Liver (tissue), 3 donors: ENCODE data around the gene RAPGEF6.

Experiments used
- EGR1 ChIP-seq, 2 donors: IDR thresholded peaks; 2 replicates each; pipeline ENCODE4 v1.6.1; 2016 to 2018; ENCODE audit warnings: antibody characterized with exemption in 2 of 2, low read depth in 2 of 2
- FOXA2 ChIP-seq: IDR thresholded peaks from 2 replicates; pipeline ENCODE4 v1.6.1; 2016; ENCODE audit warnings: antibody characterized with exemption
- GABPA ChIP-seq, 2 donors: IDR thresholded peaks in 1 of 2; conservative IDR thresholded peaks in 1 of 2; 2 replicates each; pipeline ENCODE4 v1.6.1; 2016; ENCODE audit warnings: antibody characterized with exemption in 2 of 2, mild to moderate bottlenecking in 1 of 2, moderate library complexity in 1 of 2
- HNF4G ChIP-seq: IDR thresholded peaks from 2 replicates; pipeline ENCODE4 v1.6.1; 2016; ENCODE audit warnings: antibody characterized with exemption
- RAD21 ChIP-seq, 2 donors: IDR thresholded peaks; 2 replicates each; pipeline ENCODE4 v1.6.1; 2016; ENCODE audit warnings: antibody characterized with exemption in 2 of 2, mild to moderate bottlenecking in 2 of 2
- TAF1 ChIP-seq: conservative IDR thresholded peaks from 2 replicates; pipeline ENCODE4 v1.6.1; 2016; ENCODE audit warnings: antibody characterized with exemption, mild to moderate bottlenecking
- YY1 ChIP-seq: IDR thresholded peaks from 2 replicates; pipeline ENCODE4 v1.6.1; 2016; ENCODE audit warnings: antibody characterized with exemption, mild to moderate bottlenecking
- TF ChIP-seq, protein P1 (sequence below): fragments of 150-350 bp; IDR thresholded peaks from 2 replicates; pipeline ENCODE4 v1.5.1; 2017; ENCODE audit warnings: improper control_type of control experiment, low read depth, low read length; ENCODE audit not compliant: missing input control
- TF ChIP-seq, protein P2 (sequence below): IDR thresholded peaks from 2 replicates; pipeline ENCODE4 v1.6.1; 2016; ENCODE audit warnings: antibody characterized with exemption, mild to moderate bottlenecking
- donor health status: healthy.
- donor health status: healthy.

DNA sequence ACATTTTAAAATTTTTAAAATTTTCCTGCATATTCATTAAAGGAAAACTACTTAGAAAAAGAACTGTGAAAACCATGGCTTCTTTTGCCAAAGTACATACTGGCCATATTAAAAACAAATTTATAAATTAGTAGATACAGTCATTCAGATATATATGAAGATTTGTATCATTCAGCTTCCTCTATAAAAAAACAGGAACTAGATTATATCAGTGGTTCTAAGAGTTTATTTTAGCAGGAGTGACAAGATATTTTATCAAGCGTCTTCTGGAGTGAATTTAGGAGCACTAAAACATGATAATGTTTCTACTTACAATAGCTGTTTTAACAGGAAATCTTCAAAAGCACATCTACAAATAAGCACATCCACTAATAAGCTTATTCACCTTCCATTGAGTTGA is 171.4 kb downstream of the RAPGEF6 start:
- TF ChIP-seq, protein P1, sequence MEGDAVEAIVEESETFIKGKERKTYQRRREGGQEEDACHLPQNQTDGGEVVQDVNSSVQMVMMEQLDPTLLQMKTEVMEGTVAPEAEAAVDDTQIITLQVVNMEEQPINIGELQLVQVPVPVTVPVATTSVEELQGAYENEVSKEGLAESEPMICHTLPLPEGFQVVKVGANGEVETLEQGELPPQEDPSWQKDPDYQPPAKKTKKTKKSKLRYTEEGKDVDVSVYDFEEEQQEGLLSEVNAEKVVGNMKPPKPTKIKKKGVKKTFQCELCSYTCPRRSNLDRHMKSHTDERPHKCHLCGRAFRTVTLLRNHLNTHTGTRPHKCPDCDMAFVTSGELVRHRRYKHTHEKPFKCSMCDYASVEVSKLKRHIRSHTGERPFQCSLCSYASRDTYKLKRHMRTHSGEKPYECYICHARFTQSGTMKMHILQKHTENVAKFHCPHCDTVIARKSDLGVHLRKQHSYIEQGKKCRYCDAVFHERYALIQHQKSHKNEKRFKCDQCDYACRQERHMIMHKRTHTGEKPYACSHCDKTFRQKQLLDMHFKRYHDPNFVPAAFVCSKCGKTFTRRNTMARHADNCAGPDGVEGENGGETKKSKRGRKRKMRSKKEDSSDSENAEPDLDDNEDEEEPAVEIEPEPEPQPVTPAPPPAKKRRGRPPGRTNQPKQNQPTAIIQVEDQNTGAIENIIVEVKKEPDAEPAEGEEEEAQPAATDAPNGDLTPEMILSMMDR = no peak
- TF ChIP-seq, protein P2, sequence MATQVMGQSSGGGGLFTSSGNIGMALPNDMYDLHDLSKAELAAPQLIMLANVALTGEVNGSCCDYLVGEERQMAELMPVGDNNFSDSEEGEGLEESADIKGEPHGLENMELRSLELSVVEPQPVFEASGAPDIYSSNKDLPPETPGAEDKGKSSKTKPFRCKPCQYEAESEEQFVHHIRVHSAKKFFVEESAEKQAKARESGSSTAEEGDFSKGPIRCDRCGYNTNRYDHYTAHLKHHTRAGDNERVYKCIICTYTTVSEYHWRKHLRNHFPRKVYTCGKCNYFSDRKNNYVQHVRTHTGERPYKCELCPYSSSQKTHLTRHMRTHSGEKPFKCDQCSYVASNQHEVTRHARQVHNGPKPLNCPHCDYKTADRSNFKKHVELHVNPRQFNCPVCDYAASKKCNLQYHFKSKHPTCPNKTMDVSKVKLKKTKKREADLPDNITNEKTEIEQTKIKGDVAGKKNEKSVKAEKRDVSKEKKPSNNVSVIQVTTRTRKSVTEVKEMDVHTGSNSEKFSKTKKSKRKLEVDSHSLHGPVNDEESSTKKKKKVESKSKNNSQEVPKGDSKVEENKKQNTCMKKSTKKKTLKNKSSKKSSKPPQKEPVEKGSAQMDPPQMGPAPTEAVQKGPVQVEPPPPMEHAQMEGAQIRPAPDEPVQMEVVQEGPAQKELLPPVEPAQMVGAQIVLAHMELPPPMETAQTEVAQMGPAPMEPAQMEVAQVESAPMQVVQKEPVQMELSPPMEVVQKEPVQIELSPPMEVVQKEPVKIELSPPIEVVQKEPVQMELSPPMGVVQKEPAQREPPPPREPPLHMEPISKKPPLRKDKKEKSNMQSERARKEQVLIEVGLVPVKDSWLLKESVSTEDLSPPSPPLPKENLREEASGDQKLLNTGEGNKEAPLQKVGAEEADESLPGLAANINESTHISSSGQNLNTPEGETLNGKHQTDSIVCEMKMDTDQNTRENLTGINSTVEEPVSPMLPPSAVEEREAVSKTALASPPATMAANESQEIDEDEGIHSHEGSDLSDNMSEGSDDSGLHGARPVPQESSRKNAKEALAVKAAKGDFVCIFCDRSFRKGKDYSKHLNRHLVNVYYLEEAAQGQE = no peak
- TF ChIP-seq YY1 (no peak), RAD21 (IDR thresholded peaks at IDR 0.05) (no peak), FOXA2 (no peak), TAF1 (no peak), EGR1 (IDR thresholded peaks at IDR 0.05; ENCODE audit: low read depth in 2 of 2) (no peak), GABPA (IDR thresholded peaks at IDR 0.05 in 1 of 2, conservative IDR thresholded peaks at IDR 0.05 in 1 of 2) (no peak), HNF4G (no peak)
